Brain microvascular endothelial cell (primary cell): Measurements from ENCODE around the gene SPATA3.

ENCODE experiments used
- DNase-seq: peaks from one replicate; pipeline ENCODE4 v3.0.0-alpha.2; 2020
- H3K27ac ChIP-seq: fragments of 250-450 bp; sonication (Bioruptor Pico); 2 replicates; pipeline ENCODE4 v1.5.1; 2020; ENCODE audit warnings: mild to moderate bottlenecking, moderate library complexity
- H3K27me3 ChIP-seq: fragments of 250-450 bp; sonication (Bioruptor Pico); replicated peaks from 2 replicates; pipeline ENCODE4 v1.5.1; 2020; ENCODE audit warnings: mild to moderate bottlenecking
- H3K36me3 ChIP-seq: fragments of 250-450 bp; sonication (Bioruptor Pico); replicated peaks from 2 replicates; pipeline ENCODE4 v1.5.1; 2020; ENCODE audit warnings: mild to moderate bottlenecking
- H3K4me3 ChIP-seq: 2 replicates; pipeline ENCODE4 v1.5.1; 2011; ENCODE audit warnings: low read depth, mild to moderate bottlenecking, control low read depth, low read length, moderate library complexity
- in situ Hi-C: cut with HindIII; loops from 2 replicates; pipeline ENCODE4 v1.10.0; 2017; ENCODE audit warnings: low sequenced_read_pairs, low pct_ligation_motif_present
- TF ChIP-seq, protein P1 (sequence below): IDR thresholded peaks from 2 replicates; pipeline ENCODE4 v1.5.1; 2011; ENCODE audit warnings: low read depth, mild to moderate bottlenecking, moderate library complexity, low read length, control low read depth, inconsistent platforms; ENCODE audit errors: missing control alignments

SPATA3 gene

DNA sequence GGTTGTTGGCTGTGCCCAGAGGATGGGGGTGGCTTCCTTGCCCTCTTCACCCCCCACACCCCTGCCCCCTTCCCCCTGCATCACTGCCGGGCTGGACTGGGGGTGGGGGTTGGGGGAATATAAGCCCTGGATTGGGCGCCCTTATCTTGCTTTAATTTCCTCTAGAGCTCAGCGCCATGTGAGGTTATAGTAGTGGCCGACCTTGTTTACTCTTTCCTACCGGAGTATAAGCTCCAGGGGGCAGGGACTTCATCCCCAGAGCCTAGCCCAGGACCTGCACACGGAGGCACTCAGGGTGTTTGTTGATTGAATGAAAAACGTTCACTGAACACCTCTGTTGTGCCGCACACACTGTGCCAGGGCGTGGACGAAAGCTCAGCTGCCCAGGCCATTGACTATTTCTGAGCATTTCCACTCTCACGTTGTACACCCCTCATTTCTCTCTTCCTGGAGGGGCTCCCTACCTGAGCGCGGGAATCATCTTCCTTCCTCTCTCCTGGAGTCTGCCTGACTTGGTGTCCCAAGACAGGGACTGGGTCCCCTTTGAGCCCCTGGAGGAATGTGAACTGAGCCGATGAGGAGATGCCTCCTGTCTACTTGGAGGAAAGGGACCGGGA, 9.3 kb upstream of the SPATA3 start:
- peaks cover 12% of the 10 kb centered on the region for H3K27me3 ChIP-seq
- DNase-seq, result no peak
- TF ChIP-seq, protein P1, sequence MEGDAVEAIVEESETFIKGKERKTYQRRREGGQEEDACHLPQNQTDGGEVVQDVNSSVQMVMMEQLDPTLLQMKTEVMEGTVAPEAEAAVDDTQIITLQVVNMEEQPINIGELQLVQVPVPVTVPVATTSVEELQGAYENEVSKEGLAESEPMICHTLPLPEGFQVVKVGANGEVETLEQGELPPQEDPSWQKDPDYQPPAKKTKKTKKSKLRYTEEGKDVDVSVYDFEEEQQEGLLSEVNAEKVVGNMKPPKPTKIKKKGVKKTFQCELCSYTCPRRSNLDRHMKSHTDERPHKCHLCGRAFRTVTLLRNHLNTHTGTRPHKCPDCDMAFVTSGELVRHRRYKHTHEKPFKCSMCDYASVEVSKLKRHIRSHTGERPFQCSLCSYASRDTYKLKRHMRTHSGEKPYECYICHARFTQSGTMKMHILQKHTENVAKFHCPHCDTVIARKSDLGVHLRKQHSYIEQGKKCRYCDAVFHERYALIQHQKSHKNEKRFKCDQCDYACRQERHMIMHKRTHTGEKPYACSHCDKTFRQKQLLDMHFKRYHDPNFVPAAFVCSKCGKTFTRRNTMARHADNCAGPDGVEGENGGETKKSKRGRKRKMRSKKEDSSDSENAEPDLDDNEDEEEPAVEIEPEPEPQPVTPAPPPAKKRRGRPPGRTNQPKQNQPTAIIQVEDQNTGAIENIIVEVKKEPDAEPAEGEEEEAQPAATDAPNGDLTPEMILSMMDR, result no peak
- in situ Hi-C loops, result no loop called here
- peak overlapping the region; percentile 41 for H3K4me3 ChIP-seq
- H3K36me3 ChIP-seq, result no peaks in the 10 kb centered on the region
- no peak overlapping the region for H3K27ac ChIP-seq

DNA sequence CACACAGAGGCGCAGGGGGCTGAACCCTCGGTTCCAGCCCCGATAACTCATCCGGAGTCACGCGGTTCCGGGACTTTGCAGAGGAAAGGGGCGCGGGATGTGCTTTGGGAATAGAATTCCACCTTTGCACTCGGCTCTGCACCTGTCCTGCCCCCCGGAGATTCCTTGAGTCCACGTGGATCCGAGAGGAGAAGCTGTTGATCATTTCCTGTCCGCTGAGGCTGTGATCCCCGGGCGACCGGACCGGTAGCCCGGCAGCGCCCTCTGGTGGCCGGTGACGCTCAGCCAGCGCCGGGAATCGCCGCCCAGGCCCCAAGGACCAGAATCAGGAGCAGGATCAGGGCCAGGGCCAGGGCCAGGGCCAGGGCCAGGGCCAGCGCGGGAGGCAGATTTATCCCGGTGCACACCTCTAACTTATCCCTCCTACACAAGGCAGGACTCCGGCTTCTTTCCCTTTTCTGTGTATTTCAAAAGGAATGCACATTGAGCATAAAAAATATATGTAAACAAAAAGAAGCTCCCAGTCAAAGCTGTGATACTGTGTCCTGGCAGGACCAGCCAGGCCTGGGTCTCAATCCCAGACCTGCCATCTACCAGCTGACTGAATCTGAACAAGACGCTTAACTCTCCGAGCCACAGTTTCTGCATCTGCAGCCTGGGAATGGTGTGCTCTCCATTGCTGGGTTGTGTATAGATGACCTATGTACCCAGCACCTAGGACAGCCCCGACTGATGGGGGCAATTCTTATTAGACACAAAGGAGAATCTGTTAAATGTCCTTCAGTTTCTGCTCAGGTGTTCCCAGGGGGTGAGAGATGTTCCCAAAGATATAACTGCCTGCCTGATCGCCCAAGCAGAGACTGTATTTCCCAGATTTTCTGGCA, 8.5 kb upstream of the SPATA3 start:
- TF ChIP-seq, protein P1, result peak; percentile 89
- no peak overlapping the region for H3K27ac ChIP-seq
- H3K27me3 ChIP-seq, result peaks cover 17% of the 10 kb centered on the region
- peak; percentile 44 for DNase-seq
- in situ Hi-C loops, result no loop called here
- no peaks in the 10 kb centered on the region for H3K36me3 ChIP-seq
- H3K4me3 ChIP-seq, result peak overlapping the region; percentile 41

DNA sequence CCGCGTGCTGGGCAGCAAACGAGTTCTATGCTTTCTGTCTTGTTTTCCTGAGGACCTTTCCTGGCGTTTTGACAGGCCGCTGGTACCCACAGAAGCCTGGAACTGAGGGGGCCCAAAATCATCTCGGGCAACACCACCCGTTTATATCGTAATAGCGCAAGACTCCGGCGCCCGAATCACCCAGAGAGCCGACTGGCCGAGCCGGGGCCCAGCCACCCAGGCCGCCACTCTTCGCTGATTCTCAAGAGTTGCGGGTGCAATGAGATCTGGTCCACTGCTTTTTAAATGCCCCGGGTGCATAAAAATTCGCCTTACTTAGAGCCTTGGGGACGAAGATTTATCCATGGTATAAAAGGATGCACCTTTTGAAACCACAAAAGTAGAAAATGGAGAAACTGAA, 6.2 kb upstream of the SPATA3 start:
- no peaks in the 10 kb centered on the region for H3K36me3 ChIP-seq
- in situ Hi-C loops, result no loop called here
- H3K27me3 ChIP-seq, result peaks cover 23% of the 10 kb centered on the region
- no peak for DNase-seq
- no peak overlapping the region for H3K27ac ChIP-seq
- TF ChIP-seq, protein P1, result no peak
- no peak overlapping the region for H3K4me3 ChIP-seq

DNA sequence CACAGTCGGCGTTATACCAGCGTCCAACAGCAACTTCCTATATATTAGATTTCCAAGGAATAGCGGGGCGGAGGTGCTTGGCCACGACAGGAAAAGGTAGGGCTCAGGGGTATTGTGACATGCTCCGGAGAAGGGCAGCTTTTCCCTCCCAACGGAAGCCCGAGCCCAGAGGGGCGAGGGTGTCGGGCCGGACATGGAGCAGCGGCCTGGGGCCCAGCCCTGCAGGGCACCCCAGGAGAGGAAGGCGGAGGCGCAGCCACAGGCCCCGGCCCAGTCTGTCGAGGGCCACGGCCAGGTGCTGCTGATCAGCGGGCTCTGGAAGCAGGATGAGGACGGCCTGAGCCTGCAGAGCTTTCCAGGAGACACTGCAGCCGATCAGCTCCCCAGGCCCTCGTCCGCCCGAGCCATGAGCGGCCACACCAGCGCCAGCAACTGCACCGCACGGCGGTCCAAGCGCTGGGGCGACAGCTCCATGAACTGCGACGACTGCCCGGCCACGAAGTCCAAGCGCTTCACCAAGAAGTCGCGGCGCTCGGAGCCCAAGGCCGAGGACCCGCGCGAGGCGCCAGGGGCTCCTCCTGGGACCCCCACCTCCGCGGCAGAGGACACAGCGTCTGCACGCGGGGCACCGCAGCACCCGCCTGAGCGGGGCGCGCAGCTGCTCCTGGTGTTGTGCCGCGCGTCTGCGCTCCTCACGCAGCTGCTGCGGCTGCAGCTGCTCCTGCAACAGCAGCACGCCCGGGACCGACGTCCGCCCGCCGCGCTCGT, 5.6 kb upstream of the SPATA3 start:
- H3K4me3 ChIP-seq, result no peak overlapping the region
- no peak overlapping the region for H3K27ac ChIP-seq
- H3K36me3 ChIP-seq, result no peaks in the 10 kb centered on the region
- in situ Hi-C loops, result no loop called here
- TF ChIP-seq, protein P1, result no peak
- no peak for DNase-seq
- H3K27me3 ChIP-seq, result peaks cover 23% of the 10 kb centered on the region

DNA sequence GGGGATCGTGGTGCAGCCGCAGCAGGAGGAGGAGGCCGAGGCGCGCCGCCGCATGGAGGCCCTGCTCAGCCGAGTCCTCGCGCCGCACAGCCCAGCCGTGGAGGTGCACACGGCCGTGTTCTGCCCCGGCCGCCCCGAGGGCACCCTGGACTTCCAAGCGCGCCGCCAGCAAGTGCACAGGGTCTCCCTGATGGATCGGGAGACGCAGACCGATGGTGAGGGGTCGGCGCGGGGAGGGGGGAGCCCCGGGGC, 5.1 kb upstream of the SPATA3 start:
- in situ Hi-C loops, result no loop called here
- Histone ChIP-seq H3K36me3 (no peaks in the 10 kb centered on the region), H3K27ac (no peak overlapping the region), H3K27me3 (peaks cover 23% of the 10 kb centered on the region), H3K4me3 (no peak overlapping the region)
- TF ChIP-seq, protein P1, result no peak
- DNase-seq, result no peak
